Measurements from ENCODE around the gene TNFRSF1A.

GRCh38 chr12:6323995-6324711 lies 17.7 kb downstream of the TNFRSF1A start:
- TF ChIP-seq, protein P1, sequence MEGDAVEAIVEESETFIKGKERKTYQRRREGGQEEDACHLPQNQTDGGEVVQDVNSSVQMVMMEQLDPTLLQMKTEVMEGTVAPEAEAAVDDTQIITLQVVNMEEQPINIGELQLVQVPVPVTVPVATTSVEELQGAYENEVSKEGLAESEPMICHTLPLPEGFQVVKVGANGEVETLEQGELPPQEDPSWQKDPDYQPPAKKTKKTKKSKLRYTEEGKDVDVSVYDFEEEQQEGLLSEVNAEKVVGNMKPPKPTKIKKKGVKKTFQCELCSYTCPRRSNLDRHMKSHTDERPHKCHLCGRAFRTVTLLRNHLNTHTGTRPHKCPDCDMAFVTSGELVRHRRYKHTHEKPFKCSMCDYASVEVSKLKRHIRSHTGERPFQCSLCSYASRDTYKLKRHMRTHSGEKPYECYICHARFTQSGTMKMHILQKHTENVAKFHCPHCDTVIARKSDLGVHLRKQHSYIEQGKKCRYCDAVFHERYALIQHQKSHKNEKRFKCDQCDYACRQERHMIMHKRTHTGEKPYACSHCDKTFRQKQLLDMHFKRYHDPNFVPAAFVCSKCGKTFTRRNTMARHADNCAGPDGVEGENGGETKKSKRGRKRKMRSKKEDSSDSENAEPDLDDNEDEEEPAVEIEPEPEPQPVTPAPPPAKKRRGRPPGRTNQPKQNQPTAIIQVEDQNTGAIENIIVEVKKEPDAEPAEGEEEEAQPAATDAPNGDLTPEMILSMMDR (optimal IDR thresholded peaks at IDR 0.05 in 1 of 3, IDR thresholded peaks at IDR 0.05 in 1 of 3, conservative IDR thresholded peaks at IDR 0.05 in 1 of 3; ENCODE audit: extremely low read depth in 1 of 3, insufficient read depth in 2 of 3, low read length in 3 of 3) = no peak
- no peak for TF ChIP-seq EZH2 (IDR thresholded peaks at IDR 0.05; ENCODE audit: low read length)

Data from keratinocyte (primary cell).